Measurements from ENCODE around the gene NPAS2.
A peak's percentile ranks its signal among the peaks of the same experiment; 100 is the strongest.

The NPAS2 gene

GRCh38 chr2:100948942-100949811, 129.2 kb downstream of the NPAS2 start:
- DNase-seq, result no peak

GRCh38 chr2:100952512-100952911, 132.6 kb downstream of the NPAS2 start:
- DNase-seq, result no peak

- DNase-seq, result no peak
Measured at GRCh38 chr2:100953406-100954043, 133.6 kb downstream of the NPAS2 start.

DNA sequence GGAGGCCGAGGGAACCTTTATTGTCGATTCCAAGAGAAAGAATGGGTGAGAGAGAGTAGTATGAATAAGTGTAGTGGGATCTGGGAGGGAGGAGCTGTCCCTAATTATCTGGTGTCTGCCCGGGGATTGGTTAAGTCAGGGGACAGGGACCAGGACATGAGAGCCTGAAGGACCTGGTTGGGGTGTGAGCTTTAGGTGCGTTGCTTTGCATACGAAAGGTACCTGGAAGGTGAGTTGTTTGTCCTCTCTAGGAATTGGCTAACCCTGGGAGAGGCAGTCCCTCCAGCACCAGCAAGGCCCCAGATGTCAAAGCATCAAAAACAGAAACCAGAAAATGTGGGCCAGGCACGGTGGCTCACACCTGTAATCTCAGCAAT, 134.1 kb downstream of the NPAS2 start:
- no peak for DNase-seq

DNA sequence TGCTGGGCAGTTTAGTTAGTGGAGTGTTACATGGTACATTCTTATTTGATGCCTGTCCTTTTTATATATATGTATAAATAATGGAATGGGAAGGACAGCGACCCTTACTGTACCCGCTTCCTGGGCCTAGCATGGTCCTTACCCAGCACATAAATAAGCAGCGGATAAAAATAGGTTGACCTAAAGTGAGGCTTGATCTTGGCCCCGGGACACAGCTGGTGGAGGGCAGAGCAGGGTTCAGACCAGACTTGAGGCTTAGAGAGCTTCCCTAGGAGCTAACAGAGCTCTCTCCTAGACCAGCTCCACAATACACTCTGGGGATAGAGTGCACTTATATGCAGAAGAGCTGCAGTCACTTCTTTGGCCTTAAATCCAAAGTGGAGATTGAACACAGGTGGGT, 135.3 kb downstream of the NPAS2 start:
- no peak for DNase-seq

- DNase-seq, result no peak
Measured at GRCh38 chr2:100956081-100956480, 136.1 kb downstream of the NPAS2 start.

DNA sequence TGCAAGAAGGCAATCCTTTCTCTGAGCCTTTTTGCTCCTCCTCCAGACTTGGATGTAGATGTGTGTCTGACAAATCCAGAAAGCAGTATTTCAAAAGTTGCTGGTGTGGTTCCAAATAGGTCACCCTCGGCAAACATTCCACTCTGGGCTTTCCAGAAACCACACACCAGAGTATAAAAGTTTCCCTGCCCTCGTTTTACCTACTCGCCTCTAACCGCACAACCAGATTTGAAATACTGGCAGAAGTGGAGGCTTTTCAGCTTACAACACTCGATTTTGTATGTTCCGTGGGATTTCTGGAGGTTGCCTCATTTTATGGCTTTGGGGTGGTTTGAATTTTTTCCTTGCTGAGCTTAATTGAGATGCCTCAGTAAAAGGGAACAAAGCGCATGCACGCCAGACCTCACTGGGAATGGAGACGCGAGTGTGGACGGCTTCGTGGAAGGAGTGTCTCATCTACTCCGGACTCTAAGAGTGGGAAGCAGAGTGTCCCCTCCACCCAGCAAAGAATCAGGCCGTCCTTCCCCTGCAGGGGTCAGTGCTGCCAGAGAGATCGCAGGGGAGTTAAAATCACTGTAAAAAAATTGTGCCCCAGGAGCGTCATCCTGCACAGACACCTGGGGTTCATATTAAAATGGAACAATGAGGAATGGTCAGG, 138.2 kb downstream of the NPAS2 start:
- DNase-seq, result no peak

- no peak for DNase-seq
Measured at GRCh38 chr2:100959225-100959880, 139.4 kb downstream of the NPAS2 start.

DNA sequence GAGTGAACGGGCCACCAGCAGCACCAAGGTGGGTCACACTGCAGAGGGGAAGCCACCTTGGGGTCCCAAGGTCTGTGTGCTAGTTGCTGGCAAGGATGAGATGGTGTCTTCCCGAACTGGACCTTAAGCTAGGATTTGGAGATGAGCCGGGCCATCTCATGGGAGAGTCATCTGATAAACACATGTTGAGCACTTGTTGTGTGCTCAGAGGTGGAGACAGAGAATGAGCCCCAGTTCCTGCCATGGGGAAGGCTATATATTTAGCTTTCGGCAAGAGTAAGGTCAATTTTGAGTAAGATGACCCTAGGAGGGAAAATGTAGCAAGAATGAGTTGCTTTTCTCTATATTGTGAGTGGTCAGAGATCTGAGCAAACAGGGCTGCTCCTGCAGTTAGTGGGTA, 140.7 kb downstream of the NPAS2 start:
- DNase-seq, result no peak

DNA sequence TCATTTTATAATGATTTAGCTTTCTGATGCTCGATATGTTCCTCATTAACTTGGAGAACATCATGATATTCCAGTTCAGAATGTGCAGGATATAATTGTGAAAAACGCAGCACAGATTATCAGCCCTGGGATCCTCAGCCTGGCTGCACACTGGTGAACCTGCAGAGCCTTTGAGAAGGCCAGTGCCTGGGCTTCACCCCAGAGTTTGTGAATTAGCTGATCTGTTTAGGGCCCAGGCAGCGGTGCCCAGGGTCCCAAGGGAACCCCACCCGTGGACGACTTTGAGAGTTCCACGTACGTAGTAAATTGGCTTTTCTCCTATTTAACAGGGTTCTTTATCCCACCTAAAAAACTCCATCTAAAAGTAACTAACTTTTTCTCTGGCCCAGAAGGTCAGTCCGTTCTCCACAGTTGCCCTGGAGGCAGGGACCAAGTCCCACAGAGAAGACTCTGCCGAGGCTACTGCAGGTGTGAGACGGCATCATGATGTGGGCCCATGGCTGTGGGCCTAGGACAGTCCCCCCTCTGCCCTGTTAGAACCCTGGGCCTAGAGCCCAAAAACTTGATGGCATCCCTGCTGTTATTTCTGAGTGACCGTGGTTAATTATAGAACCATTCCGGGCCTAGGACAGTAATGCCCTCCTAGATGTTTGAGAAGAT, 142.6 kb downstream of the NPAS2 start:
- DNase-seq, result no peak

GRCh38 chr2:100963026-100963375, 143.1 kb downstream of the NPAS2 start:
- no peak for DNase-seq

- DNase-seq, result peak; percentile 22
Measured at GRCh38 chr2:100964222-100964621, 144.3 kb downstream of the NPAS2 start.

- no peak for DNase-seq
Measured at GRCh38 chr2:100964681-100965169, 144.8 kb downstream of the NPAS2 start.

- no peak for DNase-seq
Measured at GRCh38 chr2:100965596-100965995, 145.7 kb downstream of the NPAS2 start.

DNA sequence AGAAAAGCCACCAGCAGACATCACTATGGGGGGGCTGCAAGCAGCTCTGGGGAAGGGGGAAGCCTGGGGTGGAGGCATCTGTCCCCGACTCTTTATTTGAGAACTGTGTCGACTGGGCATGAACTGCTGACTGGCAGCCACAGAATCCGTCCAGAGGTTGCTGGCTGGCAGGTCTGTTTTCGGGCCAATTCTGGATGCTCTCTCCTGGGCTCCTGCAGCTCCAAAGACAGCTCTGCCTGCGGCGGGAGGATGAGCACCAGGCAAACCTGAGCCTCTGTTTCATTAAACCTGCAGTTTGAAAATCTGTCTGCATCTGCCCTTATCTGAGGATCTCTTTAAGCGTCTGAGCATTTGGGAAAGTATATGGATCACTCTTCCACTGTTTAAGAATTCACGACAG, 147.8 kb downstream of the NPAS2 start:
- DNase-seq, result no peak

- no peak for DNase-seq
Measured at GRCh38 chr2:100968146-100969145, 148.5 kb downstream of the NPAS2 start.

DNA sequence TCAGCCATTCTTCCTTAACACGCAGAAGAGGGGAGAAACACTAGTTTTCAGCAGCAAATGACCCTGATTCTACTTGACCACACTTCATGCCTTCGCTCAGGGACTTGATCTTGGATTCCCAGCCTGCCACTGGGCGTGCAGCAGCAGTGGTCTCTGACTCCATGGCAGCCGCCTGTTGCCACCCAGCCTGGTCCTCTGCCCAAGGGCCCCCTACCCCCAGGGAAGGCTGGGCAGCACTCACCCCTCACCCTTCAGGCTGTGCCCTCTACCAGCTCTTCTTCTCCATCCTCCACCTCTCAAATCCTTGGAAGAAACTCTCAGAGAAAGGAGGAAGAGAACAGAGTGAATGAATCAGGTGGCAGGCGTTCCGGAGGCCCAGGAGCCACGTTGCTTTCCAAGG, 150.1 kb downstream of the NPAS2 start:
- DNase-seq, result no peak

DNA sequence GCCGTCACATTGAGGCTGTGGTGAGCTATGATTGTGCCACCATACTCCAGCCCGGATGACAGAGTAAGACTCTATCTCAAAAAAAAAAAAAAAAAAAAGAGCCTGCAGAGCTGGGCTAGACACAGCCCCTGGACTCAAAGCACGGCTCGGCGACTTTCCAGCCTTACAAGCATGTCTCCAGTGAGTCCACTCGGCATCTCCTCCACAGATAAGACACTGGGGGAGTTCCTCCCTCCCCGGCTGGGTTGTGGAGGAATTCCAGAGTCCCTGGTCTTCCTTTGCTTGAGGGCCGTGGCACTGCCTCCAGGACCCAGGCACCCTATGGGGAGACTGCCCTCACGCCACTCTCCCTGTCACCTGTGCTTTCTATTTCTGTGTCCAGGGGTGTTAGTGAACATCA, 151.3 kb downstream of the NPAS2 start:
- no peak for DNase-seq

DNA sequence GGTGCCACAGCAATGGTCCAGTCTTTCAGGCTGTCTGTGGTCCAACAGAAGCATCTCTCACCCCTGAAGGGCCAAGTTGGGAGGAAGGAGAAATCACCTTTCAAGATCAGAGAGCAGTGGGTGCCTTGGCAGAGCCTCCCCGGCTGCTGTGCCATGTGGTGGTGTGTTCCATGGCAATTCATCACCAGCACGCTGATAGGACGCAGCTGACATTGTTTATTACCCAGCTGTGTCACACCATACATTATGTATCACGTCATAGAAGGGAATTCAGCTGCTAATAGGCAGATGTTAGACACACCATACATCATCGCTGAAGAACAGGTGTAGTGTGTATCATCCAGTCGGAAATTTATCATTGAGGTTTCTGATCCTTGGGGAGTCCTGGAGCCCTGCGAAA, 152.5 kb downstream of the NPAS2 start:
- DNase-seq, result no peak

- no peak for DNase-seq
Measured at GRCh38 chr2:100974712-100975520, 155.0 kb downstream of the NPAS2 start.

DNA sequence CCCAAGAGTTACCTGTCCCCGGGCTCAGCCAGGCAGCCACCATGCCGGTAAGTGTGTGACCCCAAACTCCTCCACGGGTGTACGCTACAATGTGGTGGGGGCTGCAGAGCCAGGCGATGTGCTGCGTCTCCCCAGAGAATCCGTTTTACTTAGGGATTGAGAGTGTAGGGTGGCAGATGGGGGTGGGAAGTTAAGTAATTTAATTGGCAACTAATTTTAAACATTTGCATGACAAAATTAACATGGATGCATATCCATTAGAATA, 155.5 kb downstream of the NPAS2 start:
- DNase-seq, result no peak
